ENCODE measurements around the gene DNMT3L. TPM values are rescaled to one million over a fixed set of nuclear protein-coding genes. Genes with fewer than 3 reads are reported as not detected.
A peak's percentile ranks its signal among the peaks of the same experiment; 100 is the strongest.
"Not testable (repeated sequence)": the region's sequence is repeated elsewhere in the genome, so short reads cannot be mapped to it uniquely, and the experiment has no call there.

Gene DNMT3L
- total and polyA plus RNA-seq, 10 donors: not detected

DNA sequence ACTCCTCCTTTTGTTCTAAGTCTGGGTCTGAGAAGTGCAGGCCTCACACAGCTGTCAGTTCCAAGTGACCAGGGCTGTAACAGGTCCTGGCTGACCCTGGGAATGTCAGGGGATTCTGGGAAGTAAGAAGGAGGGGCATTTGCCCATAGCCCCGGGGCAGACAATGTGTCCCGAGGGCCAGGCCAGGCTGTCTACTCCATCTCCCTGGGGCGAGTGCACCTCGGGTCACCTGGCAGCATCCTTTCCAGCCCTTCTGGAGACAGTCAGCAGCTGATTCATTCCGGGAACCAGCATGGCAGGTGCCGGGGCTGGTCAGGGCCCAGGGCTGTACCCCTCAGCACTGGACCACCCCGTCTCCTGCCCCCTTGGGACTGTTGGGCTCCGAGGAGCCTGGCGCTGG lies 34.1 kb downstream of the DNMT3L start:
- H3K4me3 ChIP-seq; H3K27ac ChIP-seq; H3K36me3 ChIP-seq; H3K27me3 ChIP-seq (replicated peaks in 1 of 7); intact Hi-C loops (cut with DNase I; ENCODE audit: low total_unique reads); H3K9me3 ChIP-seq; H3K4me1 ChIP-seq: not testable (repeated sequence)
- DNase-seq: peak; percentile 25
- WGBS, 5 donors: 90 to 100% methylated on average over 2 to 3 of the region's 9 CpGs; no CpG with 5 or more reads in 3 of the 5 donors

DNA sequence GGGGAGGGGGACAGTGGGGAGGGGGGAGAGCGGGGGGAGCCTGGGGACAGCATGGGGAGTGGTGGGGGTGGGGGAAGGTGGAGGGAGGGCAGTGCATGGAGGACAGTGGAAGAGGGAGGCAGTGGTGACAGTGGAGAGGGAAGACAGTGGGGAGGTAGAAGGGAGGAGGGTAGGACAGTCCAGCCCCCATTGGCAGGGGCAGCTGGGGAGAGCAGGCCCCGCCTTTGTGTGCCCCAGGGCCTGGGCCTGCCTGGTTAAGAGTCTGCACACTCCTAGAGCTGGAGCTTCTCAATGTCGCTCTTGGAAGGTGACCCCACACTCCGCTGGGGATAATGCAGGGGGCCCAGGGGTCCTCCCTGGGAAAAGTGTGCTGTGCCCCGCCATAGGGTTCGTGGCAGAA lies 36.1 kb downstream of the DNMT3L start:
- H3K27me3 ChIP-seq (replicated peaks in 1 of 7); H3K27ac ChIP-seq; H3K4me1 ChIP-seq; DNase-seq; H3K4me3 ChIP-seq; H3K36me3 ChIP-seq; intact Hi-C loops (cut with DNase I; ENCODE audit: low total_unique reads); H3K9me3 ChIP-seq: not testable (repeated sequence)
- WGBS, 5 donors: no CpG with 5 or more reads among the region's 6 CpGs

DNA sequence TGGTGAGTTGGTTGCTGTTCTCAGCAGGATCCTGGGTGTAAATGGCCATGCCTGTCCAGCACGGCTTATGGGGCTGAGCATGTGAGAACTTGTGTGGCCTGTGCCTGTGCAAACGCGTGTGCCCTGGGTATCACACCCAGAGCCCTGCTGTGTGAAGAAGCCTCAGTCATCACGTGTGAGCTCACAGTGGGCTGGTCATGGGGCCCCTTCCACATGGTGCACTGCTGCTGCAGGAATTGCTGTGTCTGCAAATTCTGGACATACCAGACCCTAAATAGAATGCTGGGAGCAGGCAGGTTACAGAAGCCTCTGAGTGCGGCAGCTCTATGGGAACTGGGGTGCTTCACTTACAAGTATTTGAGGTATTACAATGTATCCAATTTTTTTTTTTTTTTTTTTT lies 38.4 kb downstream of the DNMT3L start:
- H3K4me1 ChIP-seq; intact Hi-C loops (cut with DNase I; ENCODE audit: low total_unique reads); H3K27me3 ChIP-seq (replicated peaks in 1 of 7); H3K9me3 ChIP-seq; H3K36me3 ChIP-seq; H3K4me3 ChIP-seq; H3K27ac ChIP-seq; DNase-seq: not testable (repeated sequence)
- WGBS, 5 donors: no CpG with 5 or more reads among the region's 5 CpGs

DNA sequence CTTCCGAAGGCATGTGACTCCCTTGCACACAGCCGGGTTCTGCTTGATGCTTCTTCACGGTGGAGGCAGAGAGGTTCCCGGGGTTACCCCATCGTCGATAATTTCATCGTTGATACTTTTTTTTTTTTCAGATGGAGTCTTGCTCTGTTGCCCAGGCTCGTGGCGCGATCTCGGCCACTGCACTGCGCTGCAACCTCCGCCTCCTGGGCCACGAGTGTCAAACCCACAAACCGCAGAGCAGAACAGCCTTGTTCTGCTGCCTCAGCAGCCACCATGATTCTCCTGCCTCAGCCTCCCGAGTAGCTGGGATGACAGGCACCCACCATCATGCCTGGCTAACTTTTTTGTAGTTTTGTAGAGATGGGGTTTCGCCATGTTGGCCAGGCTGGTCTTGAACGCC lies 41.0 kb downstream of the DNMT3L start:
- DNase-seq; H3K27me3 ChIP-seq (replicated peaks in 1 of 7); H3K4me1 ChIP-seq; H3K4me3 ChIP-seq; H3K27ac ChIP-seq; H3K9me3 ChIP-seq; H3K36me3 ChIP-seq; intact Hi-C loops (cut with DNase I; ENCODE audit: low total_unique reads): not testable (repeated sequence)
- no CpG with 5 or more reads among the region's 18 CpGs for WGBS, 5 donors

DNA sequence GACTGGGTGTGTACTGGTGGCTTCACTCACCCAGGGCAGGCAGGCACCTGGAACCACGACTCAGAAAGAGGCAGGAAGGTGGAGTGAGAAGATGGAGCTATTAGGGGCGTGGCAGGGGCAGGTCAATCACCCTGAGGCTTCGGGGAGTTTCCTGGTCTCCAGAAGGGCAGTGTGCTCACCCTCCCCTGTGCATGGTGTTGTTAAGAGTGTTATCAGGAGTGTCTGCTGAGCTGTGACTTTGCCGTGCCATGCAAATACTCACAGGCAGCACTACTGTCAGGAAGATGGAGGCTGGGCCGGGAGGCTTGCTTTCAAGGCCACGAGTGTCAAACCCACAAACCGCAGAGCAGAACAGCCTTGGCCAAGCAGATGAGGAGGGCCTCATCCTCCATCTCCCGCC lies 43.2 kb downstream of the DNMT3L start:
- H3K36me3 ChIP-seq; H3K4me1 ChIP-seq; H3K4me3 ChIP-seq; intact Hi-C loops (cut with DNase I; ENCODE audit: low total_unique reads); H3K27ac ChIP-seq; H3K27me3 ChIP-seq (replicated peaks in 1 of 7); H3K9me3 ChIP-seq; DNase-seq: not testable (repeated sequence)
- no CpG with 5 or more reads among the region's 8 CpGs for WGBS, 5 donors

DNA sequence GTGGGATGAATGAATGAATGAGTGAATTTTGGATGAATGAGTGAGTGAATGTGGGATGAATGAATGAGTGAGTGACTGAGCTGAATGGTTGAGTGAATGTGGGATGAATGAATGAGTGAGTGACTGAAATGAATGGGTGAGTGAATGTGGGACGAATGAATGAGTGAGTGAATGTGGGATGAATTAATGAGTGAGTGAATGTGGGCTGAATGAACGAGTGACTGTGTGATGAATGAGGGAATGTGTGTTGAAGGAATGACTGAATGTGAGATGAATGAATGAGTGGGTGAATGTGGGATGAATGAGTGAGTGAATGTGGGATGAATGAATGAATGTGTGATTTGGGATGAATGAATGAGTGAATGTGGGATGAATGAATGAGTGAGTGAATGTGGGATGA lies 49.7 kb downstream of the DNMT3L start:
- intact Hi-C loops (cut with DNase I; ENCODE audit: low total_unique reads); H3K4me1 ChIP-seq; H3K4me3 ChIP-seq; H3K27me3 ChIP-seq (replicated peaks in 1 of 7); H3K27ac ChIP-seq; DNase-seq; H3K9me3 ChIP-seq; H3K36me3 ChIP-seq: not testable (repeated sequence)
- 87 to 95% (median 91%) methylated on average over 2 of the region's 2 CpGs; no CpG with 5 or more reads in 2 of the 5 donors for WGBS, 5 donors

DNA sequence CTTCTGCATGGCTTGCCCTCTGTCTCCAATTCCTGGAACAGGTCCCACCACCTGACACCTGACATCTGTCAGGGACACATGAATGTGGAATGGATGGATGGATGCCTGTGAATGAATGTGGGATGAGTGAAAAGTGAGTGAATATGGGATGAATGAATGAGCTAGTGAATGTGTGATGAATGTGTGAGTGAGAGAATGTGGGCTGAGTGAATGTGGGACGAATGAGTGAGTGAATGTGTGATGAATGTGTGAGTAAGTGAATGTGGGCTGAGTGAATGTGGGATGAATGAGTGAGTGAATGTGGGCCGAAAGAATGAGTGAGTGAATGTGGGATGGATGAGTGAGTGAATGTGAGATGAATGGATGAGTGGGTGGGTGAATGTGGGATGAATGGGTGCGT lies 50.1 kb downstream of the DNMT3L start:
- intact Hi-C loops (cut with DNase I; ENCODE audit: low total_unique reads); H3K36me3 ChIP-seq; H3K9me3 ChIP-seq; H3K4me1 ChIP-seq; DNase-seq; H3K27me3 ChIP-seq (replicated peaks in 1 of 7); H3K4me3 ChIP-seq; H3K27ac ChIP-seq: not testable (repeated sequence)
- WGBS, 5 donors: 80 to 95% (median 94%) methylated on average over 2 to 3 of the region's 3 CpGs; no CpG with 5 or more reads in 2 of the 5 donors

DNA sequence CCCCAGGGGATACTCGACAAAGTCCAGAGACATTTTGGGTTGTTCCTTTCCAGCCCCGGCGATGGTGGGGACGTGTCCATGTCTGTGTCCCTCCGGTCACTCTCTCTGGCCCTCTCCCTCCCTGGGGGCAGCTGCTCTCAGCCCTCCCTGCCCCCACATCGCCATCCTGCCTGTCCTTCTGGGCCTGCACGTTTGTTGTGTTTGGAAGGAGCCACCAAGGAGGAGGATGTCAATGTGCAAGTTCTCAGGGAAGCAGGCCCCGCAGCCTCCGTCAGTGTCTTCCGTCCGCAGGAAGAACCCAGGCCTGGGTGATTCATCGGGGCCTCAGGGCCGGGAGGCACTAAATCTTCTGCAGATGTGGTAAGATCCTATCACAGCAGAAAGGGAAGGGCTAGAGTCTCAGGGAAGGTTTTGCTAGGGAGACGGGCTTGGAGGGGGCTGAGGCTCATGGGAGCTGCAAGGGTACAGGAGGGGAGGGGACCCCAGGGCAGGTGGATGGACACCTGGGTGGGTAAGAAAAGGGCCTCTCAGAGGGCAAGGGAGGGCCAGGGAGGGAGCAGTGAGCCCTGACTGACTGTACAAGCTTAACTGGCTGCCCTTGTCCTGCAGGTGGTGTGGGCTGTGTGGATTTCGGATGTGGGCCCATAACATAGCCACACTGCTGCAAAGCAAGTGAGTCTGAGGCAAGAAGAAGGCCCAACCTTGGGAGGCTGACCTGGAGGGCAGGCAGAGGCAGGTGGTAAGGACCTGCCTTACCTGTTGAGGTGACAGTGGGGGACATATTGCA lies 53.6 kb downstream of the DNMT3L start:
- H3K4me1 ChIP-seq; H3K9me3 ChIP-seq; intact Hi-C loops (cut with DNase I; ENCODE audit: low total_unique reads); H3K36me3 ChIP-seq; H3K4me3 ChIP-seq; H3K27me3 ChIP-seq (replicated peaks in 1 of 7): not testable (repeated sequence)
- WGBS, 5 donors: 29 to 60% methylated on average over 1 to 7 of the region's 15 CpGs; no CpG with 5 or more reads in 3 of the 5 donors
- peak; percentile 51 for DNase-seq
- H3K27ac ChIP-seq: peak overlapping the region in 3 of 8 donors; percentile 34 to 63 (median 41)

DNA sequence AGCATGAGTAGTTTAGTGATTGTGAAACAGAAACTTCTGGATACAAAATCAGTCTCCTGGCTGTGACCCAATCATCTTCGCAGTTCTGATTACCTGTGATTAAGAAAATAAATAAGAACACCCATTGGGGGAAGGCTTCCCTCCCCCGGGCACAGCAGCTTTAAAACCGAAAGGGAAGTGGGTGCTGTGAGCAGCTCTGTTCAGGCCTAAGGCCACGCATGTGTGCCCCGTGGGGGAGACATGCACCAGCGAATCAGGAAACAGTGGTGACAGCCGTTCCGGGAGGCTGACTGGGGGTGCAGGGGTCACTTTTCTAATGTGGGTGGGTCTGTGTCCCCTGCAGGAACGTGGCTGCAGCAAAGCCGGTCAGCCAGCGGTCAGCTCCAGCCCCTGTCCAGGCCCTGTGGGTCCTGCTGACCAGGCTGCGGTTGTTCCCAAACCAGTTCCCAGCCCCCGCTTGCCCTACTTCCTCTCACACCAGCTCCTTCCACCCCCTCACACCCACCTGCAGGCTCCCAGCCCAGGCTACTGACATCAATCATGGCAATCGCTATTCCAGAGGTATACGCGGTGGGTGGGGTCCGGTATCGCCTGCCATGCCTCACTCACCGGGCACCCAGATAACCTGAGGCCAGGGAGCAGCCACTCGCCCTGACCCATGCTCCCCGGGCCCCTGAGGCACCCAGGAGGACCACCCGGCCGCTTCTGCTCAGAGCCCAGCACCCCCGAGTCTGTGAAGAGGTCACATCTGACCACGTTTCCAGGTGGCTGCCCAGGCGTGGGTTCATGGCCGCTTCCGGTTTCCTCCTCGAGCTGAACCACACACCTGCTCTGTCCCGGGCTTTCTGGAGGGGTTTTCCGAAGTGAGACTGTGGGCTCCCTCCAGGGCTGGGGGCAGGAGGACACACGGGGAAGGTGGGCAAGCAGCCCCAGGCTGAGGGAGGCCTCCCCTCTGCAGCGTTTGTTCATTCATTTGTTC lies 54.7 kb downstream of the DNMT3L start:
- H3K27me3 ChIP-seq (replicated peaks in 1 of 7); intact Hi-C loops (cut with DNase I; ENCODE audit: low total_unique reads); H3K27ac ChIP-seq; H3K4me1 ChIP-seq; H3K36me3 ChIP-seq; H3K4me3 ChIP-seq; DNase-seq; H3K9me3 ChIP-seq: not testable (repeated sequence)
- WGBS, 5 donors: no CpG with 5 or more reads among the region's 33 CpGs

DNA sequence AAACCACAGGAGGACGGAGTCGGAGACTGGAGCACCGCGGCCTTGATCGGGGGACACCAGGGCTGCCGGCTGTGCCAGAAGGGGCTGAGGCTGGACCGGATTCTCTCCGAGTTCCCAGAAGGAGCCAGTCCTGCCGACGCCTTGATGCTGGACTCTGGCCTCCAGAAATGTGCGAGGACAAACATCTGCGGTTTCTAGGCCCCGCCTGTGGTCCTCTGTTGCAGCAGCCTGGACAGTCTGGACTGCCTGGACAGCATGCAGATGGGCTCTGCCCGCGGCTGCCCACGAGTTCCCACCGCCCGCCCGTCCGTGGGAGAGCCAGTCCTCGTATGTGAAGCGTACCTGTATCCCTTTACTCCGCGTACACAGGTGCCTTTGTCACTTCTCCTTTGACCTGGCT lies 55.5 kb downstream of the DNMT3L start:
- H3K9me3 ChIP-seq; H3K27ac ChIP-seq; DNase-seq; H3K4me3 ChIP-seq; H3K4me1 ChIP-seq; intact Hi-C loops (cut with DNase I; ENCODE audit: low total_unique reads); H3K36me3 ChIP-seq; H3K27me3 ChIP-seq (replicated peaks in 1 of 7): not testable (repeated sequence)
- no CpG with 5 or more reads among the region's 24 CpGs for WGBS, 5 donors

All from spleen (tissue), 11 donors.